Stimulated activated CD4-positive, alpha-beta T cell treated with anti-CD3 and anti-CD28 coated beads, Interleukin-1b, Interleukin-23, amount 100 ng/mL, for 4 hours (primary cell): Measurements from ENCODE around the gene HMGN1.
A peak's percentile ranks its signal among the peaks of the same experiment; 100 is the strongest.
"Not testable (repeated sequence)": the region's sequence is repeated elsewhere in the genome, so short reads cannot be mapped to it uniquely, and the experiment has no call there.

Source experiments
- DNase-seq, 2 donors: peaks; one replicate each; pipeline ENCODE4 v3.0.0-alpha.2; 2020; ENCODE audit warnings: low read depth in 2 of 2

HMGN1 gene

GRCh38 chr21:39348355-39349210 lies at the start of gene HMGN1:
Gene HMGN1, minus strand, starts transcription at chr21:39349088. Its CDS starts 171 bp downstream, at chr21:39348917.
- DNase-seq: peak; percentile 79 to 91

DNA sequence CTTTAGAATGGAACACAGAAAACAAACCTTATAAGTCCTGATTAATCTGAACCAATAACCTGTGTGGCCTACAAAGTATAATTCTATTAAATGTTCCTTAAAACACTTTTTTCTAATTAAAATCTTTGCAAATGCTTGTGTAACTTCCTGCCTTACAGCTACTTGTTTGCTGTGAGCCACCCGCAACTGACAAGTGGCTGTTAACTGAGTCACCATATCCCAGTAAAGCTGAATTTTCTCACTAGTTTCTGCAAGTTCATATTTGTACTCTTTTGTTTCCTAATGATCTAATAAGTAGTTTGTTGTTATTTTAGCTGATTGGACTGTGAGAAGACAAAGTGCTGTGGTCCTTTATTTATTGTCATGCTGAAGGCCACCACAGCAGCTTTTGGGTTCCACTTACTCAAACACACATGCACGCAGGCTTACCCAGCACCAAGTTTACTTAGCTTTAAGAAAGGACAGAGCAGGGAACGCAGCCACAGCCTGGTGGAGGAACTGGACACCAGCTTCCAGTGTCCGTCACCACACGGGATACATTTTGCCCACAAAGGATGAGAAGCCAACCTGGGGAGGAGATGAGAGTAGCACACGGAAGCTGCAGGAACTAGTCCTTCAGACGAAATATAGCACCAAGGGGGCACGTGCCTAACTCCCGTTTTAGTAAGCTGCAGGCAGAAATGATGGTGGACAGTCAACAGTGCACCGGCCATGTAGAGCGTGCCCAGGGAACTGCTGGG lies 48.9 kb upstream of the HMGN1 start:
- DNase-seq: no peak

DNA sequence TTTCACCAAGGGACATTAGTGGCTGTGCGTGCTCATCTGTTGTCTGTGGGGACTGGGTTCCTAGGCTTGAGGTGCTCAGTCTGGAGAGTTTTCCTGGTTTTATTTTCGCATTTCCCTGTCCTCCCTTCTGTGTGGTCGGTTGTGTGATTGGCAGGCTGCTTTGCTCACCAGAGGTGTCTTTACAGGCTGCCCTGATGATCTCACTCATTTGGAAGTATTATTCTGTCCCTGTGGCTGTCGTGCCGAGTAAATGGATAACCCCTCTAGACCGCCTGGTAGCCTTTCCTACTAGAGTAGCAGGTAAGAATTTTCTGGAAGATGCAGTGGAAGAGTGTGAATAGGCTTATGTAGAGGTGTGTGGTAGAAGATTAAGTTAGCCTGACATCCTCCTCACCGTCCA lies 44.1 kb upstream of the HMGN1 start:
- DNase-seq: no peak

- DNase-seq: no peak
Observed at GRCh38 chr21:39390212-39390765, 41.4 kb upstream of the HMGN1 start.

DNA sequence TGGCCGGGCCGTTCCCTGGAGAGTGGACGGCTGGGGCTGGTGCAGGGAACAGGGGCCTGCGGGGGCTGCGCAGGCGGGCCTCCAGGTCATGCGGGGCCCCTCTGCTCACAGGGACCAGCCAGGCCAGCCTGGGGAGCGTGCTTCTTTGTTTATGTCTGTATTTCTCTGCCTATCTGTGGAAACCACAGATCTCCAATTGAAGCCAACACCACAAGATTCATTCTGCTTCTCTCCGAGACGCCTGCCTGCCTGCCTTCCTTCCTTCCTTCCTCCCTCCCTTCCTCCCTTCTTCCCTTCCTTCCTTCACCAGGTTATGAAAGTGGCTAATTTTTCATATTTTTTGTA lies 39.9 kb upstream of the HMGN1 start:
- no peak for DNase-seq

DNA sequence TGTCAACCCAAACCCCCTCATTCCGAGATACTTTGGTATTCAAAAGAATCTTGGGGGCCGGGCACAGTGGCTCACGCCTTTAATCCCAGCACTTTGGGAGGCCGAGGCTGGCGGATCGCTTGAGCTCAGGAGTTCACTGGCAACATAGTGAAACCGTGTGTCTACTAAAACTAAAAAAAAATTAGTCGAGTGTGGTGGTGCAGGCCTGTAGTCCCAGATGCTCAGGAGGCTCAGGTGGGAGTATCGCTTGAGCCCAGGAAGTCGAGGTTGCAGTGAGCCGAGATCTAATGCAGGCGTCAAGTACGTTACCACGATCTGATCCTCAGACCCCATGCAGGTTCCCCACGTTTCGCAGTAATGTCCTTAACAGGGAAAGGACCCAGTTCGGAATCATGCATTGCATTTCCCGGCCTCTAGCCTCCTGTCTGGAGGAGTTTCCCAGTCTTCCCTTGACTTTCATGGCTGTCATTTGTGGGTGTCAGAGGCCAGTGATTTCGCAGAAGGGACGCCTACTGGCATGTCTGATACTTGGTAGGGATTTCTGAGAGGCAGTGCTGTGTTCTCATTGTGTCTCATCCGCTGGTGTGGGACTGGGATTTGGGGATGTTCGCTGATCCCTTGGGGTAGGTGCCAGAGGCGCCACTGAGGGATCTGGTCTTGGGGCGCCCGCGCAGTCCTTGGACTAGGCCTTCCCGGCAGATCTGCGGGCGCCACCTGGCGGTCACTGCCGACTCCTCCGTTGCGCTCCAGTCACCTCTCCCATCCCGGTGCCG lies 39.3 kb upstream of the HMGN1 start:
- DNase-seq: peak; percentile 88 to 92

GRCh38 chr21:39387461-39388037 lies 38.7 kb upstream of the HMGN1 start:
- DNase-seq: peak; percentile 90 to 92

DNA sequence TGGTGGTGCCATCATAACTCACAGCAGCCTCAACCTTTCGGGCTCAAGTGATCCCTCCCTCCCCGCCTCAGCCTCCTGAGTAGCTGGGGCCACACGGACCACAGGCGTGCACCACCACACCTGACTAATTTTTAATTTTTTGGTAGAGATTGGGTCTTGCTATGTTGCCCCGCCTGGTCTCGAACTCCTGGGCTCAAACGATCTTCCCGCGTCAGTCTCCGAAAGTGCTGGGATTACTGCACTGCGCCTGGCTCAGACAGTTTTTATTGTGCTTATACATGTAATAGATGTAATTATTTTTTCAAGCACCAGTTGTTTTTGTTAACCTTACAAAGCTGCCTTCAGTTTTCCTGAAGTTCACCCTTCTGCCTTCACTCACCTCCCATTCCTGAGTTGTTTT lies 38.0 kb upstream of the HMGN1 start:
- no peak for DNase-seq

- no peak for DNase-seq
Observed at GRCh38 chr21:39386194-39386593, 37.3 kb upstream of the HMGN1 start.

DNA sequence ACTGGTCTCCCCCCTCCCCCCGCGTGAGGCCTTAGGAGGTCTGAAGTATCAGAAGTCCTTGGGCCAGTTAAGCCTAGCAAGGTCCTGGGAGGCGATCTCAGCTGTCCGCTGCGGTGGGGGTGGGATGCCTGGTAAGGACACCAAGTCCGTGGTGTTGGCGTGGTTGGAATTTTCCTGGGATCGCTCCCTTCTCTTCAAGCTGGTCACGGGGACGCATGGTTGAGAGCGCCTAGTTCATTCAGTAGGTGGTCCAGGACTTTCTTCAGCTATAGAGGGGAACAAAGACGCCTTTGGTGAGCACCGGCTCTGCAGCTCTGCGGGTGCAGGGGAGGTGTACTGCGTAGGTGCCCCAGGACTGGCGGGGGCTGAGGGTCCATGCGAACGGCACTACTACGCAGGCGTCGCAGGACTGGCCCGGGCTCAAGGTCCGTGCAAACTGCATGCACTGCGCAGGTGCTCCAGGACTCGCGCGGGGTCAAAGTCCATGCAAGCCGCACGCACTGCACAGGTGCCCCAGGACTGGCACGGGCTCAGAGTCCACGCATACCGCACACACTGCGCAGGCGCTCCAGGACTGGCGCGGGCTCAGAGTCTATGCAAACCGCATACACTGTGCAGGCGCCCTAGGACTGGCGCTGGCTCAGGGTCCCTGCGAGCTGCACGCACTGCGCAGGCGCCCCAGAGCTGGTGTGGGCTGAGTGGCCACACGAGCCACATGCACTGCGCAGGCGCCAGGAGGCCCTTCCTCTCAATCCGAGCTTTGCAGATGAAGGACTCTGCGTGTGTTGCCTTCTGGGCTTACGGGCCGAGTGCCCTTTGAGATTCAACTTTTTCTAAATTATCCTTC lies 36.6 kb upstream of the HMGN1 start:
- DNase-seq: peak; percentile 9 to 54

DNA sequence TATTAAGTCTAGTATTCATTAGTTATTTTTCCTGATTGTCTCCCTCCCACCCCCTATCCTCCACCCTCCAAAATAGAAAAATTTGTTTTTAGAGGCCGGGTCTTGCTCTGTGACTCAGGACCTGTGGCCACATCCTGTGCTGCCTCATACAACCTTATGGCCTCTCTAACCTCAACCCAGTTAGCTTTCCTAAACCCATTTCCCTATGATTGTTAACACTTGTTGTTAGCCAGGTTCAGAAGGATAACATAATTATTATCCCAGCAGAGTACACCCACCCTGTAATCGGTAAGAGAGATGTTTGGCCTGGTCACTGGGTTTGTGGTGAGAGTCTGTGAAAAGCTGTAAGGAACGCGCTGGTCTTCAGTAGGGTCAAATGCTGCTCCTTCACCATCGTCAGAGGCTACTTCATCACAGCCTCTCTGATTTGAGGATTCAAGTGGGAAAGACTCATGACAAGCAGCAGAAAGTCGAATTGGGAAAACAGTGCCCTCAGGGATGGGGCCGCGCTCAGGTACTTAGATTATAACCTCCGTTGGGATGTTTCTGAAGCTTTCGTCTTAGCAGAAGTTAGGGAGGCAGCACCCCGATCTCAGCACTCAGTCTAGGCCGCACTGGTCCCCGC lies 35.9 kb upstream of the HMGN1 start:
- DNase-seq: no peak

DNA sequence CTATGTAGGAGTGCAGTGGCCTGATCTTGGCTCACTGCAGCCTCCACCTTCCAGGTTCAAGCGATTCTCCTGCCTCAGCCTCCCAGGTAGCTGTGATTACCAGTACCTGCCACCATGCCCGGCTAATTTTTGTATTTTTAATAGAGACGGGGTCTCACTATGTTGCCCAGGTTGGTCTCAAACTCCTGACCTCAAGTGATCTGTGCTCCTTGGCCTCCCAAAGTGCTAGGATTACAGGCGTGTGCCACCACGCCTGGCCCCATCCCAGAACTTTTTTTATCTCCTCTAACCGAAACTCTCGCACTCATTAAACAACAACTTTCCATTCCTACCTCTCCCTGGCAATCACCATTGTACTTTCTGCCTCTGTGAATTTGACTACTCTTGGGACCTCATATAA lies 33.2 kb upstream of the HMGN1 start:
- DNase-seq: not testable (repeated sequence)

GRCh38 chr21:39381009-39381408 lies 32.1 kb upstream of the HMGN1 start:
- DNase-seq: no peak

- DNase-seq: peak; percentile 79 to 82
Observed at GRCh38 chr21:39379986-39380891, 31.4 kb upstream of the HMGN1 start.

GRCh38 chr21:39377444-39378050 lies 28.7 kb upstream of the HMGN1 start:
- DNase-seq: no peak

GRCh38 chr21:39375446-39375845 lies 26.6 kb upstream of the HMGN1 start:
- DNase-seq: no peak

GRCh38 chr21:39374046-39374445 lies 25.2 kb upstream of the HMGN1 start:
- no peak for DNase-seq

GRCh38 chr21:39373634-39374033 lies 24.7 kb upstream of the HMGN1 start:
- DNase-seq: no peak

DNA sequence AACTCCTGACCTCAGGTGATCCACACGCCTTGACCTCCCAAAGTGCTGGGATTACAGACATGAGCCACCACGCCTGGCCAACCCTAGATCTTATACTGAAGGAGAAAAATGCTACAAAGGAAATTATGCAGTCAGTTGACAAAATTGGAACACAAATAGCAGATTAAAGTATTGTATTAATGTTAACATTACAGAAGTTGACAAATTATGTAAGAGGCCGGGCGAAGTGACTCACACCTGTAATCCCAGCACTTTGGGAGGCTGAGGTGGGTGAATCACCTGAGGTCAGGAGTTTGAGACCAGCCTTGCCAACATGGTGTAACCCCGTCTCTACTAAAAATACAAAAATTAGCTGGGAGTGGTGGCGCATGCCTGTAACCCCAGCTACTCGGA lies 21.0 kb upstream of the HMGN1 start:
- DNase-seq: not testable (repeated sequence)
